ENCODE measurements around the gene GNG8. TPM values are rescaled to one million over a fixed set of nuclear protein-coding genes. Genes with fewer than 3 reads are reported as not detected.

GNG8 gene
- total and polyA plus RNA-seq, 2 of the 13 experiments (the other 11 are each of a cell fraction or from before 2014, with no cell fraction given) = not detected

- intact Hi-C loops (cut with micrococcal nuclease; ENCODE audit: unreplicated experiment) = loop anchor here (1.0 kb wide), 1 partner anchor 48 kb away; no protein-coding TSS in a partner anchor
- H3K4me1 ChIP-seq (ENCODE audit: insufficient read depth, low read length) = peaks cover 14% of the 10 kb centered on the region
- H2AFZ ChIP-seq (ENCODE audit: low read length) = no peak overlapping the region
- no peak overlapping the region for H3K9ac ChIP-seq (ENCODE audit: insufficient read depth, low read depth, low read length)
- peaks cover 0 to 13% of the 10 kb centered on the region in 2 experiments; a peak in 3 of 5 replicates for H3K27me3 ChIP-seq (ENCODE audit: control insufficient read depth in 1 of 2, insufficient read depth in 2 of 2, low read length in 2 of 2)
- no TSS peak for BruUV-seq (replicated peaks)
- ChIA-PET CTCF (ENCODE audit: low intra/inter-chr PET ratio, low total read pairs) (interaction anchor here (2.6 kb wide), 1 partner anchor 47 kb away, joined by 34 read pairs; the partner anchor contains the start of gene DACT3), POLR2A (interaction anchor here (1.3 kb wide), 2 partner anchors 11 to 47 kb away, joined by 6 to 8 read pairs; partner anchors contain the start of gene DACT3)
- WGBS (ENCODE audit: low lambda C conversion rate) = 17% methylated on average over 6 of the region's 12 CpGs
- peak; percentile 37 for FAIRE-seq
- no peak overlapping the region for H3K27ac ChIP-seq (ENCODE audit: extremely low read length, insufficient read depth, low read length)
- in situ Hi-C loops (cut with HindIII; ENCODE audit: extremely low pct_ligation_motif_present, low pct_unique_long_range_greater_than_20kb) = loop anchor here (10.0 kb wide), 1 partner anchor 51 kb away; the partner anchor contains the start of gene DACT3
- H3K4me2 ChIP-seq (ENCODE audit: low read depth, low read length) = peak overlapping the region; percentile 56
- H3K4me3 ChIP-seq (replicated peaks in 1 of 3; ENCODE audit: insufficient read depth in 1 of 3, low read depth in 2 of 3, low read length in 3 of 3) = peak overlapping the region in 1 of 3 experiments; percentile 13; a peak in 1 of 6 replicates
- H3K9me3 ChIP-seq (ENCODE audit: low read length) = no peaks in the 10 kb centered on the region
- ATAC-seq = peak; percentile 82
- peak; percentile 61 for DNase-seq (ENCODE audit: low spot score)
- peaks cover 4 to 12% of the 10 kb centered on the region in 2 experiments; a peak in 4 of 5 replicates for H3K36me3 ChIP-seq (replicated peaks in 1 of 2; ENCODE audit: control insufficient read depth in 1 of 2, insufficient read depth in 2 of 2, low read length in 2 of 2)
- H3K79me2 ChIP-seq (ENCODE audit: insufficient read depth, low read length) = no peaks in the 10 kb centered on the region
- no peaks in the 10 kb centered on the region for H4K20me1 ChIP-seq (ENCODE audit: insufficient read depth, low read length)
- peak; percentile 31; the same call in 1 of the 2 replicates for TF ChIP-seq ZNF687 (CRISPR knock-in tag; IDR thresholded peaks at IDR 0.05)
- peak; percentile 26; the same call in 1 of the 2 replicates for TF ChIP-seq SAP130 (CRISPR knock-in tag; IDR thresholded peaks at IDR 0.05; ENCODE audit: low read depth)
- peak; percentile 41; the same call in 1 of the 2 replicates for TF ChIP-seq ZNF501 (CRISPR knock-in tag; IDR thresholded peaks at IDR 0.05)
- peak; percentile 9 for TF ChIP-seq ZFP36 (IDR thresholded peaks at IDR 0.05; ENCODE audit: borderline replicate concordance, low read depth, low read length, partially characterized antibody)
- no peak for TF ChIP-seq ZC3H13 (CRISPR knock-in tag; IDR thresholded peaks at IDR 0.05)
- no peak for TF ChIP-seq TGIF2 (CRISPR knock-in tag; IDR thresholded peaks at IDR 0.05)
- no peak for TF ChIP-seq HOXA9 (CRISPR knock-in tag; IDR thresholded peaks at IDR 0.05; ENCODE audit: borderline replicate concordance)
- TF ChIP-seq XRCC5 (optimal IDR thresholded peaks at IDR 0.05; ENCODE audit: low read length) = peak; percentile 68
- no peak for TF ChIP-seq ZBTB1 (CRISPR knock-in tag; IDR thresholded peaks at IDR 0.05; ENCODE audit: borderline replicate concordance)
- peak; percentile 72 for TF ChIP-seq RAD21 (CRISPR knock-in tag; IDR thresholded peaks at IDR 0.05)
- no peak for TF ChIP-seq PLRG1 (conservative IDR thresholded peaks at IDR 0.05)
- 0 out of 2 replicates have a peak, but pooled peaks have one; percentile 25 for TF ChIP-seq PHF21A (CRISPR knock-in tag; IDR thresholded peaks at IDR 0.05)
- 0 out of 4 replicates have a peak, but pooled peaks of 1 of the 2 experiments have one; percentile 54 for TF ChIP-seq HMGXB4 (CRISPR knock-in tag; IDR thresholded peaks at IDR 0.05; ENCODE audit: borderline replicate concordance in 1 of 2, low read depth in 1 of 2)
- TF ChIP-seq SMC3 (IDR thresholded peaks at IDR 0.05; ENCODE audit: low read length) = peak; percentile 65
- 0 out of 2 replicates have a peak, but pooled peaks have one; percentile 37 for TF ChIP-seq SALL1 (CRISPR knock-in tag; IDR thresholded peaks at IDR 0.05)
- no peak for TF ChIP-seq WIZ (CRISPR knock-in tag; IDR thresholded peaks at IDR 0.05)
Measured at GRCh38 chr19:46614114-46614722, 21.8 kb downstream of the GNG8 start.
